ENCODE results near the gene NCK1. TPM values are rescaled to one million over a fixed set of nuclear protein-coding genes. Genes with fewer than 3 reads are reported as not detected.
"Not testable (repeated sequence)": the region's sequence is repeated elsewhere in the genome, so short reads cannot be mapped to it uniquely, and the experiment has no call there.

The NCK1 gene
- total RNA-seq, 1 experiment from 2014 or later: 24.5 TPM

DNA sequence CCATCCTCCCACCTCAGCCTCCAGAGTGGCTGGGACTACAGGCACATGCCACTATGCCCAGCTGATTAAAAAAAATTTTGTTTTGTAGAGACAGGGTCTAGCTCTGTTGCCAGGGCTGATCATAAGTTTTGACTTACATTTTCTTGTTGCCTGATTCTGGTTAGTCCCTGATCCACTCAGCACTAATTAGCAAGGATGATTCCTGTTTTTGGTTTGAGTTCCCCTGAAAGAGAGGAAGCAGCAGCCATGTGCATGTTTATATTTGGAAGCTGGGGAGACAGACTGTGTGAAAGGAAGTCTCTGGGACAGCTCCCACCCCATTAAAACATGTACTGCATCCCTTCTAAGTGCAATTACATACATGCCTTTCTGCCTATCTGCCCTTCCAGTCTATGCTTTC is 3.6 kb upstream of the NCK1 start:
- no peak for DNase-seq (ENCODE audit: low spot score)
- in situ Hi-C loops (cut with HindIII; ENCODE audit: low sequenced_read_pairs): no loop called here

DNA sequence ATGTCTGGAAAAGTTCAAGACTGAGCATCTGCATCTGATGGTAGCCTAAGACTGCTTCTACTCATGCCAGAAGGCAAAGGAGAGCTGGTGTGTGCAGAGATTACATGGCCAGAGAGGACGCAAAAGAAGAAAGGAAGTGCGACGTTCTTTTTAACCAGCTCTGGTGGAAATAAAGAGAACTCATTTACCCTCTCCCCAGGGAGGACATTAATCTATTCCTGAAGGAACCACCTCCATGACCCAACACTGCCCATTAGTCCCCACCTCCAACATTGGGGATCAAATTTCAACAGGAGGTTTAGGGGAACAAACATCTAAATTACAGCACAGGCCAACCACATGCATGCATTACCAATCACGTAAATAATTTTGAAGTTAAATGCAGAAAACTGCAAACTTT is 1.5 kb upstream of the NCK1 start:
- DNase-seq (ENCODE audit: low spot score): peak; percentile 20
- in situ Hi-C loops (cut with HindIII; ENCODE audit: low sequenced_read_pairs): no loop called here

DNA sequence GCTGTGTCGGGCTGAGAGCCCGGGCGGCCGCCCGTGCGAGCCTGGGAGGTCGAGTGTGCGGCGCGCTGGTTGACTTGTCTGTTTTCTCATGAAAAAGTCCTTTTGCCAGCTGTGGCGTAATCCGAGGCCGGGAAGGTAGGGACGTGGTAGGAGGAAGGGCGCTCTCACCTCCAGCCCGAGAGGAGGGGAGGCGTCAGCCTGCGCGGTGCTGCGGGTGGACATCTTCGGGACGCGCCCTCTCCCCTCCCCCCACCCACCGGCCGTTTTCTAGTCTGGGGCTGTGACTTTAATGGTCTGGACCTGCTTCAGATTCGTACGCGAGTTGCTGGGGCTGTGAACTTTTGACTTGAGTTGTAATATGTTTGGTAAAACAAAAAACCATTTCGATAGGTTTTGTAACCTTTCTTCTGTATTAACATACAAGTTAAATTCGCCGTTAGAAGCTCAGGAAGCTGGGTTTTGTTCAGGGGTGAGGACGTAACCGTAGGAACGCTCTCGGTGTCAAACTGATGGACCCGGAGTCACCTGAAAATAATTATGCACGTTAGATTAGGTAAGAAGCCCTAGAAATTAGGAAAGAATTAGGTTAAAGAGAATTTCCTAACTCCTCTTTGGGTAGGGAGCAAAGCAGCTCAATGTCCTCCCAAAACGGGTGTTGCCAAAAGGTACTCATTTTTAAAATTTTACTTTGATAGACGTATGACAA is 762 bp downstream of the NCK1 start:
- DNase-seq (ENCODE audit: low spot score): peak; percentile 58
- in situ Hi-C loops (cut with HindIII; ENCODE audit: low sequenced_read_pairs): no loop called here

DNA sequence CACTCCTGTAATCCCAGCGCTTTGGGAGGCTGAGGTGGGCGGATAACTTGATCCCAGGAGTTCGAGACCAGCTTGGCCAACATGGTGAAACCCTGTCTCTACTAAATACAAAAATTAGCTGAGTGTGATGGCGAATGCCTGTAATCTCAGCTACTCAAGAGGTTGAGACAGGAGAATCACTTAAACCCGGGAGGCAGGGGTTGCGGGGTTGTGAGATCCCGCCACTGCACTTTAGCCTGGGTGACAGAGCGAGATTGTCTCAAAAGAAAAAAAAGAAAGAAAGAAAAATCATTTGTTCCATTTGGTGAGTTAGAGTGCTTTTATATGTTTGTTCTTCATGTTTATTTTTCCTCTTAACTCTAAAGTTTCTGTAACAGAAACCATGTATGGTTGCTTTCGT is 7.3 kb downstream of the NCK1 start:
- in situ Hi-C loops (cut with HindIII; ENCODE audit: low sequenced_read_pairs): no loop called here
- DNase-seq (ENCODE audit: low spot score): no peak

DNA sequence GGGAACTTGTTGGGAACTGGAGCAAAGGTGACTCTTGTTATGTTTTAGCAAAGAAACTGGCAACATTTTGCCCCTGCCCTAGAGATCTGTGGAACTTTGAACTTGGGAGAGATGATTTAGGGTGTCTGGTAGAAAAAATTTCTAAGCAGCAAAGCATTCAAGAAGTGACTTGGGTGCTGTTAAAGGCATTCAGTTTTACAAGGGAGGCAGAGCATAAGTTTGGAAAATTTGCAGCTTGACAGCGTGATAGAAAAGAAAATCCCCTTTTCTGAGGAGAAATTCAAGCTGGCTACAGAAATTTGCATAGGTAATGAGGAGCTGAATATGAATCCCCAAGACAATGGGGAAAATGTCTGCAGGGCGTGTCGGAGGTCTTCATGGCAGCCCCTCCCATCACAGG is 10.2 kb downstream of the NCK1 start:
- in situ Hi-C loops (cut with HindIII; ENCODE audit: low sequenced_read_pairs); DNase-seq (ENCODE audit: low spot score): not testable (repeated sequence)

DNA sequence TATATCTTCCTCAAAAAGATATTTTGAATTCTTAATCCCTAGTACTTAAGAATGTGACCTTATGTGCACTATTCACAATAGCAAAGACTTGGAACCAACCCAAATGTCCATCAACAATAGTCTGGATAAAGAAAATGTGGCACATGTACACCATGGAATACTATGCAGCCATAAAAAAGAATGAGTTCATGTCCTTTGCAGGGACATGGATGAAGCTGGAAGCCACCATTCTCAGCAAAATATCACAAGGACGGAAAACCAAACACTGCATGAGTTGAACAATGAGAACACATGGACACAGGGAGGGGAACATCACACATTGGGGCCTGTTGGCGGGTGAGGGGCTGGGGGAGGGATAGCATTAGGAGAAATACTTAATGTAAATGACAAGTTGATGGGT is 17.5 kb downstream of the NCK1 start:
- DNase-seq (ENCODE audit: low spot score); in situ Hi-C loops (cut with HindIII; ENCODE audit: low sequenced_read_pairs): not testable (repeated sequence)

DNA sequence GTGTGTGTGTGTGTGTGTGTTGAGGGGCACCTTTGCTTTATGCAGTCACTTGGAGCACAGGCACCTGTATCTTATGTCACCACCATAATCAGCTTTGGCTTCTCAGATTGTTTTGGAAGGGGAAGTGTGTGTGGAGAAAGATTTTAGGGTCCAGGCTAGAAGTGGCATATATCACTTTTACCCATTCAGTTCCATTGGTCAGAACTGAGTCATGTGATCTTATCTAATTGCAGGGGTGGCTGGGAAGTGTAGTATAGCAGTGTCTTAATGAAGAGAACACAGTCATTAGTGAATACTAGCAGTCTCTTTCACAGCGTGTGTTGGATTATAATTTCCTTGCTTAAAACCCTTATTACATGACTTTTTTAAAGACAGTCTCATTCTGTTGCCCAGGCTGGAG is 20.6 kb downstream of the NCK1 start:
- peak; percentile 28 for DNase-seq (ENCODE audit: low spot score)
- in situ Hi-C loops (cut with HindIII; ENCODE audit: low sequenced_read_pairs): no loop called here

DNA sequence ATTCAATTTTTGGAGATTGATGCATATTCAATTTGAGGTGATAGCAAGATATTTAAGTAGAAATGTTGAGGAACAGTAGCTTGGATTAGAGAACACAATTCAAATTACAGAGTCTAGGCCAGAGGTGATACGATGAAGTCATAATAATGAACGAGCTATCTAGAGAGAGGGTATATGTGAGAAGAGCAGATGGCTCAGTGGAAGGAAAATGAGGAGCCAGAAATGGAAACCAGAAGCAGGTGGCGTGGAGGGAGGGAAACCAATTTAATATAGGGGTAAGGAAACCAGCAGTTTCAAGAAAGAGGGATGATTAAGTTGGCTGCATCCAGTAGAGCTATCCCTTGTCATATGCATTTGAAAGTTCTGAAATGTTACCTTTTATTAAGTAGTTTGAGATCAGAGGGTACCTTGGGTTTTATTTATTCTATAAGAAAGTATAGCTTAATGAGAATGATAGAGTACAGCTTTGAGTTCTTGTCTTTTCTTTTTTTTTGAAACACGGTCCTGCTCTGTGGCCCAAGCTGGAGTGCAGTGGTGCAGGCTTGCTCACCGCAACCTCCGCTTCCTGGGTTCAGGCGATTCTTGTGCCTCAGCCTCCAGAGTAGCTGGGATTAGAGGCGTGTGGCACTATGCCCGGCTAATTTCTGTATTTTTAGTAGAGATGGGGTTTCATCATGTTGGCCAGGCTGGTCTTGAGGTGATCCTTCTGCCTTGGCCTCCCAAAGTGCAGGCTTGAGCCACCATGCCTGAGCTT is 22.1 kb downstream of the NCK1 start:
- in situ Hi-C loops (cut with HindIII; ENCODE audit: low sequenced_read_pairs): no loop called here
- peak; percentile 82 for DNase-seq (ENCODE audit: low spot score)

DNA sequence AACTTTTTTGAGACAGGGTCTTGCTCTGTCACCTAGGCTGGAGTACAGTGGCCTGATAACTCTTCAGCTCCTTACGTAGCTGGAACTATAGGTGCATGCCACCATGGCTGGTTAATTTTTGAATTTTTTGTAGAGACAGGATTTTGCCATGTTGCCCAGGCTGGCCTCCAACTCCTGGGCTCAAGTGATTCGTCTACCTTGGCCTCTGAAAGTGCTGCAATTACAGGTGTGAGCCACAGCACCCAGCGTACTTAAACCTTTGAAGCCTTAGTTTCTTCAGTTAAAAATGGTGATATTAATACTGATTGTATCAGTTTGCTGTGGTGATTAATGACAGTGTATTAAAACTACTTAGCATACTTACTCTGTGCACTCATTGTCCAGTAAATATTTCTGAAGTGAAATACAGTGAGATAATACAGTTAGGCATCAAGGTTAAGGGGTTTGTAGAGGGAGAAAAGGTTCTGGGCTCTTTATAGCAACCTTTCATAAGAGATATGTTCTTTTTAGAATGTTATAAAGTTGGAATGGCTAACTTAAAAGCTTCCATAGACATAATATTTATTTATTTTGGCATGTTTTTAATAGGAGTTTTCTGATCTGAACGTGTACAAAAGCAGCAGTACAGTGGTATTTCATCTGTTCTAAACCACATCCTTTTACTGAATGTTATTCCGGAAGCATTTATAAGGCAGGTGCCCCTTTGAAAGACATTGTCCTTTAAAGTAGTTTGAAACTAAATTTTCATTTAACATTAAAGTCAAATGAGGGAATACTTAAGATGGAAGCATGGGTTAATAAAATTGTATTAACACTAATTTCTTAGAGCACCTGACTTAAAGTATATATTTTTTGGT is 23.6 kb downstream of the NCK1 start:
- DNase-seq (ENCODE audit: low spot score): no peak
- in situ Hi-C loops (cut with HindIII; ENCODE audit: low sequenced_read_pairs): no loop called here

DNA sequence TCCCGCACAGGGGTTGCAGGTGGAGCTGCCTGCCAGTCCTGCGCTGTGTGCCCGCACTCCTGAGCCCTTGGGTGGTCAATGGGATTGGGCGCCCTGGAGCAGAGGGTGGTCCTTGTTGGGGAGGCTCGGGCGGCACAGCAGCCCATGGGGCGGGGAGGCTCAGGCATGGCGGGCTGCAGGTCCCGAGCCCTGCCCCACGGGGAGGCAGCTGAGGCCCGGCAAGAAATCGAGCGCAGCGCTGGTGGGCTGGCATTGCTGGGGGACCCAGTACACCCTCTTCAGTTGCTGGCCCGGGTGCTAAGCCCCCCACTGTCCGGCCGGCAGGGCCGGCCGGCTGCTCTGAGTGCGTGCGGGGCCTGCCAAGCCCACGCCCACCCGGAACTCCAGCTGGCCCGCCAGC is 27.9 kb downstream of the NCK1 start:
- in situ Hi-C loops (cut with HindIII; ENCODE audit: low sequenced_read_pairs): no loop called here
- DNase-seq (ENCODE audit: low spot score): no peak

DNA sequence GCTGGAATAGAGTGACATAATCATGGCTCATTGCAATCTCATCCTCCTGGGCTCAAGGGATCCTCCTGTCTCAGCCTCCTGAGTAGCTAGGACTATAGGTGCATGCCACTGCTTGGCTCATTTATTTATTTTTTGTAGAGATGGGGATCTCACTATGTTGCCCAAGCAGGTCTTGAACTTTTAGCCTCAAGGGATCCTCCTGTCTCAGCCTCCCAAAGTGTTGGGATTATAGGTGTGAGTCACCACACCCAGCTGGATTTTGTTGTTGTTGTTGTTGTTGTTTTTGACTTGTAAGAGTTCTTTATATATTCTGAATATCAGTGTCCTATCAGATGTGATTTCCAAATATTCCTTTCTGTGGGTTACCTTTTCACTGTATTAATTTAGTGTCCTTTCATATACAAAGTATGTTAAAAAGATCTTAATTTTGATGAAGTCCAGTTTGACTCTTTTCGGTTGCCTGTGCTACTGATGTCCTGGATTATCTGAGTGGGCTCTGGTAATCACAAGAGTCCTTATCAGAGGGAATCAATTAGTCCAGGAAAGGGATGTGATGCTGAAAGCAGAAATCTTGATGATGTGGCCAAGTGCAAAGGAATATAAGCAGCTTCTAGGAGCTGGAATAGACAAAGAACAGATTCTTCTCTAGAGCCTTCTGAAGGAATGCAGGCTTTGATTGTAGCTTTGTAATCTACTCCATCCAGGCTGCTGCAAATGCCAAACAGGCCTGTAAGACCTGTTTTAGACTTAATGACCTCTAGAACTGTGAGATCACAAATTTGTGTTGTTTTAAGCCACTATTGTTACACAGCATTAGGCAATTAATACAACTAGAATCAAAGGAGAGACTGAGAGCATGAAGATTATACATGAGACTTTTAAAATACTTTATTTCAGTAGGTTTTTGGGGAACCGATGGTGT is 30.2 kb downstream of the NCK1 start:
- no peak for DNase-seq (ENCODE audit: low spot score)
- in situ Hi-C loops (cut with HindIII; ENCODE audit: low sequenced_read_pairs): no loop called here

DNA sequence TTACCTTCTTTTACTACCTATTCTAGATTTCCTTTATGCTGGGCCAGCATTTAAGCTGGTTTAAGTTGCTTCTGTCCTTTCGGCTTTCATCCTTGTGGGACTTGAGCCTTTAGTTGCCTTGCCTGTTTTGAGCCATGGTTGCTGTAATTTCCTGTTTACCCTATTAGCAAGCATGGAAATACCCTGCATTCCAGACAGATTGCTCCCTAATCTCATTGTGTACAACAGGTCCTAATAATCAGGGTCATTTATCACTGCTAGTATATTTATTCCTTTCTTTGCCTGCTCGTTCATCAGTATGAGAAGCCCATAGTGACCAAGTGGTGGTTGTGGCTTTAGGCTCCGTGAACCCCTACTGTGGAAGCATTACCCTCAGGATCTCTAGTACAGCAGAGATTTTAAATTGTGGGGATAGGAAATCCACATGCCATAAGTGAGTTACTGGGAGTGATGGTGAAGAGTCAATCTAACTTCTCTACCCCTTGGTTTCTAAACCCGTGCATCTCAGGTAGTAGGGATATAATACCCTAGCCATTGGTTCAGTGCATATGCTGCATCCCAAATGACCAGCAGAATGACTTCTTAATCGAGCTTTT is 31.9 kb downstream of the NCK1 start:
- no peak for DNase-seq (ENCODE audit: low spot score)

DNA sequence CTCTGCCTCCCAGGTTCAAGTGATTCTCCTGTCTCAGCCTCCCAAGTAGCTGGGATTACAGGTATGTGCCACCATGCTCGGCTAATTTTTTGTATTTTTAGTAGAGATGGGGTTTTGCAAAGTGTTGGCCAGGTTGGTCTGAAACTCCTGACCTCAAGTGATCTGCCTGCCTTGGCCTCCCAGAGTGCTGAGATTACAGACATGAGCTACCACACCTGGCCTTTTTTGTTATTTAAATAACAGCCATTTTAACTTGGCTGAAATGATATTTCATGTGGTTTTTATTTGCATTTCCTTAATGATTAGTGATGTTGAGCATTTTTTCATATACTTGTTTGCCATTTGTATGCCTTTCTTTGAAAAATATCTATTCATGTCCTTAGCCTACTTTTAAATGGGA is 35.2 kb downstream of the NCK1 start:
- DNase-seq (ENCODE audit: low spot score); in situ Hi-C loops (cut with HindIII; ENCODE audit: low sequenced_read_pairs): not testable (repeated sequence)

More for the DNA sequence above, 31.9 kb downstream of the NCK1 start:
- in situ Hi-C loops (cut with HindIII; ENCODE audit: low sequenced_read_pairs): no loop called here

DNA sequence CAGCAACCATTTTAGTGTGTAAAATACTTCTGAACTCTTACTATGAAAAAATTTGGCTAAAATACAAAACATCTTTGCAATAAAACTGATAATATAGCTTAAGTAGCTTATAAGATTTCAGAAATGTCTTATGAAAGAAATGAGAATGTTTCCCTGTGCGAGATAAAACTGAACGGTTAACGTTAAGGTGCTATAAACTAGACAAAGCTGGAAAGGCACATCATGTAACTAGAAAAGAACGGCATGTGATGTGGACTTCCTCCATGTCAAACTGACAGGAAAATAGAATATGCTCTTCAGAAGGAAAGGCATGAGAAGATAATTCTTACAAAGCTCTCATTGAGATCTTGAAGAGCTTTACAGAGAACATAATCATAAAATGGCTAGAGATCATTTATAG is 36.5 kb downstream of the NCK1 start:
- in situ Hi-C loops (cut with HindIII; ENCODE audit: low sequenced_read_pairs): no loop called here
- no peak for DNase-seq (ENCODE audit: low spot score)

DNA sequence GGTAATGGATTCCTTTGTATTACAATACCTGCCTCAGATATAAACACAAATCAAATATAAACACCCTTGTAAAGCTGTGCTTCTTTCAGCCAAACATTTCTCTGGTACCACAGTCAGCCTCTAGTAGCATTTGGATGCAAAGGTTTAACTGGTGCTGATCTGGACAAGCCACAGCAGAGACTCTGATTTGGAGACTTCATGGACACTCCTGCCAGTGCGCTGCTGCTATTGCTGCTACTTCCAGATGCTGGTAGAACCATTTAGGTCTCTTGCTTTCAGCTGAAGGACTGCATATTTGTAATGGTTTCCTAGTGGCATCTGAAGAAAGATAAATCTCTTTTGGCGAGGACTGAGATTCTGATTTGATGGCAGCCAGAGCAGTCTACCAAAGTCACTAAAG is 36.9 kb downstream of the NCK1 start:
- DNase-seq (ENCODE audit: low spot score): peak; percentile 32
- in situ Hi-C loops (cut with HindIII; ENCODE audit: low sequenced_read_pairs): no loop called here

DNA sequence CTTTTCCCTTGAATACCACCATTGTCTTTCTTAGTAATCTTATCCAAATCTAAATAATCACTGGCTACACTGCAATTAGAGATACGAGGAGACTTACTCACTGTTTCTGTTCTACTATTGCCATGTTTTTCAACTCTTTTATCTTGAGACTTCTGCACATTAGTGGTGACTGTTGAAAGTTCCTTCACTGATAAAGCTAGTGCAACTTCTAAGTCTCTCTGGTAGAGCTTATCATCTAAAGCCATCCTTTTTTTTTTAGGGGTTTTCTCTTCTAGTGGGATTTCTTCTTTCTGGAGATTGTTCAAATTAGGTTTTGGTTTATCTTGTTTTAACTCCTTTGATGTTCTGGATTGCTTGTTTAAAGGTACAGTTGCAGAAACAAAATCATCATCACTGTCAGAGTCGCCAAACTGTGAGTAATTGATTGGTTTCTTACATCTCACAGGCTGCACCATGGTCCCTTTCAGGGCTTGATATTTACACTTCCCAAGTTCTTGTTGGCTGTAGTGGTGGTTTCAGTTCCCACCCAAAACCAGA is 37.7 kb downstream of the NCK1 start:
- DNase-seq (ENCODE audit: low spot score): no peak
- in situ Hi-C loops (cut with HindIII; ENCODE audit: low sequenced_read_pairs): no loop called here

DNA sequence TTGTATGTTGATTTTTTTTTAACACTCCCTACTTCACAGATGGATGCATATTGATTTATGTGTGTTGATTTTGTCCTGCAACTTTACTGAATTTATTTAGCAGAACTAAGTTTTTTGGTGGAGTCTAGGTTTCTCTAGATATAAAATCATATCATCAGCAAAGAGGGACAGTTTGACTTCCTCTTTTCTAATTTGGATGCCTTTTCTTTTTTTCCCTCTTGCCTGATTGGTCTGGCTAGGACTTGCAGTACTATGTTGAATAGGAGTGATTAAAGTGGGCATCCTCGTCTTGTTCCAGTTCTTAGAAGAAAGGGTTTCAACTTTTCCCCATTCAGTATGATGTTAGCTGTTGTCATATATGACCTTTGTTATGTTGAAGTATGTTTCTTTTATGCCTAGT is 38.7 kb downstream of the NCK1 start:
- in situ Hi-C loops (cut with HindIII; ENCODE audit: low sequenced_read_pairs); DNase-seq (ENCODE audit: low spot score): not testable (repeated sequence)

DNA sequence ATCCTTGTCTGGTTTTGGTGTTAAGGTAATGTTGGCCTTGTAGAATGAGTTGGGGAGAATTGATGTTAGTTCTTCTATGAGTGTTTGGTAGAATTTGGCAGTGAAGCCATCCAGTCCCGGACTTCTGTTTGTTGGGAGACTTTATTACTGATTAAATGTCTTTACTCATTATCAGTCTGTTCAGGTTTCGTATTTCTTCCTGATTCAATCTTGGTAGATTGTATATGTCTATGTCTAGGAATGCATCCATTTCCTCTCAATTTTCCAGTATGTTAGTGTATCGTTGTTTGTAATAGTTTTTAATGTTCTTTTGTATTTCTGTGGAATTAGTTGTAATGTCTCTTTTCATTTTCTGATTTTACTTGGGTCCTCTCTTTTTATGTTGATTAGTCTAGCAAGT is 39.4 kb downstream of the NCK1 start:
- DNase-seq (ENCODE audit: low spot score): no peak
- in situ Hi-C loops (cut with HindIII; ENCODE audit: low sequenced_read_pairs): no loop called here

All from G401 (cell line).